ENCODE measurements around the gene PROSER1.

DNA sequence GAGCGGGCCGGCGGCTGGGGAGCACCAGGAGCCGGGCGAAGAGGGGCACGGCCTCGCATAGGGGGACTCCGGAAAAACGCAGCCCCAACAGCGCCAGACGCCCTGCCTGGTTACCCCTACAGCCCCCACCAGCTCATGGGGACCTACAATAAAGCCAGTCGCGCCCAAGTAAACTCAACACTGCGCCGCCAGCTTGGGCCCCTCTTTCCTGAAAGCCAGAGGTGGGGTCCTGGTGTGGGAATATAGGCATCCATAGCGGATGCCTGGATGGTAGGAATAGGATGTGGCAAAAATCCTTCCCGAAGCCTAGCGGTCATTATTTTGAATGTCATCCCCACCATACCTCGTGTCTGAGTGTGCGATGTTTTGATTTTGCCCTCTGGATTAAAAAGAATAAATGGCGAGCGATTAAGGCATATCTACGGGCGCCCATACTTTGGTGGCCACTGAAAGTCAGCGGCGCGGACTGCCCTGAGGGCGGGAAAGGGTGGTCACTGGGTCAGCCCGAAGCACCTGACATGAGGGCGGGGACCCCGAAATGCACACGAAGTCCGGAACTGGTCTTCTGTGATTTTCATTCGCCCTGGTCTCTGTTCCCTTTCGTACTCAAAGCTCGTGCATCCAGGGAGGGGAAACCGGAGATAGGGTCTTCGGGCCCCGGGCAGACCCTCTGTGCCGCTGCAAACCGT is at the start of gene PROSER1, which contains the start of gene NHLRC3:
- TF ChIP-seq, protein P1, sequence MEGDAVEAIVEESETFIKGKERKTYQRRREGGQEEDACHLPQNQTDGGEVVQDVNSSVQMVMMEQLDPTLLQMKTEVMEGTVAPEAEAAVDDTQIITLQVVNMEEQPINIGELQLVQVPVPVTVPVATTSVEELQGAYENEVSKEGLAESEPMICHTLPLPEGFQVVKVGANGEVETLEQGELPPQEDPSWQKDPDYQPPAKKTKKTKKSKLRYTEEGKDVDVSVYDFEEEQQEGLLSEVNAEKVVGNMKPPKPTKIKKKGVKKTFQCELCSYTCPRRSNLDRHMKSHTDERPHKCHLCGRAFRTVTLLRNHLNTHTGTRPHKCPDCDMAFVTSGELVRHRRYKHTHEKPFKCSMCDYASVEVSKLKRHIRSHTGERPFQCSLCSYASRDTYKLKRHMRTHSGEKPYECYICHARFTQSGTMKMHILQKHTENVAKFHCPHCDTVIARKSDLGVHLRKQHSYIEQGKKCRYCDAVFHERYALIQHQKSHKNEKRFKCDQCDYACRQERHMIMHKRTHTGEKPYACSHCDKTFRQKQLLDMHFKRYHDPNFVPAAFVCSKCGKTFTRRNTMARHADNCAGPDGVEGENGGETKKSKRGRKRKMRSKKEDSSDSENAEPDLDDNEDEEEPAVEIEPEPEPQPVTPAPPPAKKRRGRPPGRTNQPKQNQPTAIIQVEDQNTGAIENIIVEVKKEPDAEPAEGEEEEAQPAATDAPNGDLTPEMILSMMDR (IDR thresholded peaks at IDR 0.05; ENCODE audit: low read depth, low read length), result no peak
- peak; percentile 75 for TF ChIP-seq POLR2A (IDR thresholded peaks at IDR 0.05; ENCODE audit: extremely low read depth, insufficient read length)
- TF ChIP-seq, protein P2, sequence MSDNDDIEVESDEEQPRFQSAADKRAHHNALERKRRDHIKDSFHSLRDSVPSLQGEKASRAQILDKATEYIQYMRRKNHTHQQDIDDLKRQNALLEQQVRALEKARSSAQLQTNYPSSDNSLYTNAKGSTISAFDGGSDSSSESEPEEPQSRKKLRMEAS (IDR thresholded peaks at IDR 0.05; ENCODE audit: low read depth, low read length), result peak; percentile 86
- peak; percentile 80 for TF ChIP-seq MYC (IDR thresholded peaks at IDR 0.05; ENCODE audit: low read depth, low read length)

Measured in NB4 (cell line).